Measurements from ENCODE around the gene FBXL7.

FBXL7 gene

DNA sequence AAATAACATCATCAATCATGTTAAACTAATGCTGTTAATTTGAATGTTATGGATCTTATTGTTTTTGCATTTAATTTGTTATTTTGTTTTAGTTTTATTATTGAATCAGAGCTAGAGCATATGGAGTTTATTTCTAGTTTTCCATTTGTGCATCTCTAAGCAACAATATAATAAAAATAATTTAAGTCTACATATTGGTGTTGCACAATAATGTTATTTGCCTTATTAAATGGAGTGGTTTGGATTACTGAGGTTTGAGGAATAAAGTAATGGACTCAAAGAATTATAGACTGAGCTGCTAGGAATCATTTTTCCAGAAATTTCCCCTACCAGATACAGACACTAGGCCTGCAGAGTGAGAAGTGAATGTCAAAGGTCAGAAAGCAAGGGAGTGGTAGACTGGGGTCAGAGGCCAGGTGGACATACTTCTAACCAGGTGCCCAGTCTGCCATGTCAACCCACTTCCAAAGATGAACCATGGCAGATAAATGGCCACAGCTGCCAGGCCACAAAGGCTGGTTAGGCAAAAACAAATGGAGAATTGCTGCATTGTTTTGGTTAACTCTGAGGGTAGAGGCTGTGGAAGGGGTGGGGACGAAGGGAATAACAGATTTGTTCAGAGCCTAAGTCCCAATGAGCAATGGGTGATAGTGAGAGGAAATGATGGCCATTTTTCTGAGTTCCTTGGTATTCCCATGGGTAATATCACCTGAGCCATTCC lies 113.1 kb downstream of the FBXL7 start:
- no peak for DNase-seq (ENCODE audit: low spot score)

DNA sequence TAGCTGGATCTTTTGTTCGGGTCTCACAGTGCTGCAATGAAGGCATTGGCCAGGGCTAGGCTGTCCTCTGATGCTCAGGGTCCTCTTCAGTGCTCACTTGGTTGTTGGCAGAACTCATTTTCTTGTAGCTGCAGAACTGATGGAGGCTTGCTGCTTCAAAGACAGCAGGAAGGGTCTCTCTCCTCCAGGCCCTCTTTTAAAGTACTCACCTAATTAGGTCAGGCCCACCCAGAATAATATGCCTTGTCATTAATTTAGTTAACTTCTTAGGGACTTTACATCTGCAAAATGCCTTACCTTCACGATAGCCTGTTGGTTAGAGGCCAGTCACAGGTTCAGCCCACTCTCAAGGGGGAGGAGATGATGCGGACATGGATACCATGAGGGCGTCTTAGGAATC lies 114.7 kb downstream of the FBXL7 start:
- DNase-seq (ENCODE audit: low spot score), result no peak

DNA sequence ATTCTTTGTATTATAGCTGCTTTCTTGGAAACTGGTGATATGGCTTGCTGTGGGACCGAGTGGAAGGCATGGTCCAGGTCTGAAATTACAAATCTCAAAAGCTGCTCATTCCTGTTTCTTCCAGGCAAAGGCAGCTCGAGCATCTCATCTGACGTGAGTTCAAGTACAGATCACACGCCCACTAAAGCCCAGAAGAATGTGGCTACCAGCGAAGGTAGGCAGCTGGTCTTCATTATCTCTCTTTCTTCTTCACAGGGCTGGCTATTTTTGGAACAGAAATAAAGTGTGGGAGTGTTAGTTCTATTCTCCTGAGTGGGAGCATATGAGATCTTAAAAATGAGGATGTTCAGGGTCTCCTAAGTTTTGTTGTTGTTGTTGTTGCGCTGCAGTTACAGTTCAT lies 115.9 kb downstream of the FBXL7 start:
- DNase-seq (ENCODE audit: low spot score), result no peak

DNA sequence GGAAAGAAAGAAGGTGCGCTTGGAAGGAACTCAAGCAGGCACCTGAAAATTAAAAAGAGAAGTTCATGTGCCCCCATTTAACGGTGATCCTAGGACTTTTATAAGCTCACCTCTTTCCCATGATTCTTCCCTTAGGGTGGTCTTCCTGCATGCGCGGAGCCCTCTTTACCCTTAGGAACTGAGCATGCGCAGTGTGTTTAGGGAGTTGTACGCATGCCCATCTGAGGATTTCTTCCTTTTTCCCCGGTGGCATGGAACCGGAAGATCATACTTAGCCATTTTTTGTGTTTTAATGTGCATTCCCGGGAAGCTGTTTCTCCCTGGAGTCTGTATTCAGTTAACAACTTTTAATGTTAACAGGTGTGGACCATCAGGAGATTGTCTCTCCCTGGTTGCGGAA lies 119.0 kb downstream of the FBXL7 start:
- DNase-seq (ENCODE audit: low spot score), result no peak

DNA sequence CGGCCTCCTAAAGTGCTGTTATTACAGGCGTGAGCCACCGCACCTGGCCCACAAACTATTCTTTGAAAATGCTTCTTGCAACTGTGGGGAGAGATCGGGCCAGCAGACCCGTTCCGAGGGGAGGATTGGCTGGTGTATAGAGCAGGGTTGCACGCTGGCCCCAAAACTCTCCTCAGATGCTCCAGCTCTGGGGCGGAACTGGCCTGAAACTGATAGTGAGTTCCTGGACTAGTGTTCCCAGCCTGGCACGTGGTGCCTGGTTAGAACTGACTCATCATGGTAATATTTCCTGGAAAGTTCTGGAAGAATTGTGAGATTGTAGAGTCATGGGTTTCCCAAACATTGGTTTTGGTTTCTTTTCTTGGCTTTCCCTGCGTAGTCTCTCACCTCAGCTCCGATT lies 120.5 kb downstream of the FBXL7 start:
- no peak for DNase-seq (ENCODE audit: low spot score)

DNA sequence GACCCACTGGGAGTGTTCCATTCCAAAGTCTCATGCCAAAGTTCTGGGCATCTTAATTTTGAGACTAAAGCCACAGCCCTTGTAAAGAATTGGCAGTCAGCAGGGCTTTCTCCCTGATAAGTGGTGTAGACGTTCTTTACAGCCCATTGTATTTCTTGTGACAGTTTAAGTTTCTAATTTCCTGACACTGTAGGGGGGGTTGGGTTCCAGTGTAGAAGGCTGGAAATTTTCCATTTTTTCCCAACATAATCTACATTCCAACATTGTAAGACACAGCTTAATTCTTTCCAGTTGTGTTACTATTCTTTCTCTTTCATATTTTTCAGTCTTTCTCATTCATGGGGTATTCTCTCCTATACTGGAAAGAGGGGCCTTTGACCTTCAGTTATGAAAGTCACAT lies 121.1 kb downstream of the FBXL7 start:
- DNase-seq (ENCODE audit: low spot score), result no peak

DNA sequence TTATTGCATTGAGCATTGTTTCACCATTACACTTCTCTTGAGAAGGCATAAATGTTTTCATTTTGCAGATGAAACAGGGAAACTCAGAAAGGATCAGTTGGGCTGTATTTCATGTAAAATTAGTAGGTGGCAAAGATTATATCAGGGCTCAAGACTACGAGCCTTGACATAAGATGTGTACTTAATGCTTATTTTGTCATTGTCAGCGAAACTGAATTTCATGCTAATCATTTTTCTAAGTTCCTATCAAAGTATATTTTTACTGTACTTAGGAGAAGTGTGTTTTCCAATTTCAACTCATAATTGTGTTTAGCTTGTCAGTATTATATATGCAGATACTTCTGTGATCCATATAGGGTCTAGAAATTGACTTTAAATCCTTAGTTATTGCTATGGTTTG lies 123.8 kb downstream of the FBXL7 start:
- no peak for DNase-seq (ENCODE audit: low spot score)

DNA sequence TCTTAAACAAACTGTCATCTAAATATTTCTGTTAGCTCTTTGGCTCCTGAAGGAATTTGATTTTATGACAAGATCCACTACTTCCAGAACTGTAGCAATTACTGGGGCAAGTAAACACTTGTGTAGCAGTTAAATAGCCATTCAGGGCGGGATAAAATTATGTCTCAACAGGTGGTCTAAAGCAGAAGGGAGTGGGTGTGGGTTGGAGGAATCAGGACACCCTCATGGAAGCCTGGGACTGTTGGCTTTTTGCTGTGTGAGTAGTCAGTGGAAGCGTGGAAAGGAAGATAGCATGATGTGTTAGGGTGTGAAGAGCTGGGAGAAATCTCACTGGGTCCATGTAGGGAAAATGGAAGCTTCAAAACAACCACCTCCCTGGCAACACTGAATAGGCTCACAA lies 127.1 kb downstream of the FBXL7 start:
- DNase-seq (ENCODE audit: low spot score), result no peak

DNA sequence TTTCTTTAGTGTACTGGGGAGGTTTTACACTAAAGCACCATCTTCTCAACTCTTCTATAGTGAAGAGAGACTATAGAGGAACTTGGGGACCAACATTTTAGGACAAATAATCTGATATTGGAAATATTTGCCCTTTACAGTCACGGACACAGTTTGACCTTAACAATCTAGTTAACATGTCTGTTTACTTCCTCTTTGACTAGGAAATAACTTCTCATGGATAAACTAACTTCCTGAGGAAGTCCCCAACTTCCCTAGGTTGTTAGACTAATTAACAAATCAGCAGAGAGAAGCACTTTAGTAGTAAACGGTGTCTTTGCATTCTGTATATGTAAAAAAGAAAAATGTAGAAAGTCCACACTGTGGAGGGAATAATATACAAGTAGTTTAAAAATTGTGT lies 127.7 kb downstream of the FBXL7 start:
- DNase-seq (ENCODE audit: low spot score), result no peak

DNA sequence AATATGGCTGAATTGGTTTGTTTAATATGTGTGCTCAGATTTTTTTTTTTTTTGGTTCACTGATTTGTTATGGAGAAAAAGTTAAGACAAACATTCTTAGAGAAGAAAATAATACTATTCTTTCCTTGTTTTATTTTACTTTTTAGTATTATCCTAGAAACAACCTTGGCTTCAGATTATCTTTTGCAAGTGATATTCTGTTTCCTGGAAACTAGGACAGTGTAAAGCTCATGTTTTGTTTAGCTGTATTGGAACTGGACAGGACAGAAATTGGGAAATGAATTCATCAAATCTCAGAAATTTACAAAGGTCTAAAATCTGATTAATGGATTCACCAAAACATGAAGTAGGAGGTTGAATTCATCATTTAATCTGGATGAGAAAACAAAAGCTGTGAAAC lies 130.5 kb downstream of the FBXL7 start:
- no peak for DNase-seq (ENCODE audit: low spot score)

DNA sequence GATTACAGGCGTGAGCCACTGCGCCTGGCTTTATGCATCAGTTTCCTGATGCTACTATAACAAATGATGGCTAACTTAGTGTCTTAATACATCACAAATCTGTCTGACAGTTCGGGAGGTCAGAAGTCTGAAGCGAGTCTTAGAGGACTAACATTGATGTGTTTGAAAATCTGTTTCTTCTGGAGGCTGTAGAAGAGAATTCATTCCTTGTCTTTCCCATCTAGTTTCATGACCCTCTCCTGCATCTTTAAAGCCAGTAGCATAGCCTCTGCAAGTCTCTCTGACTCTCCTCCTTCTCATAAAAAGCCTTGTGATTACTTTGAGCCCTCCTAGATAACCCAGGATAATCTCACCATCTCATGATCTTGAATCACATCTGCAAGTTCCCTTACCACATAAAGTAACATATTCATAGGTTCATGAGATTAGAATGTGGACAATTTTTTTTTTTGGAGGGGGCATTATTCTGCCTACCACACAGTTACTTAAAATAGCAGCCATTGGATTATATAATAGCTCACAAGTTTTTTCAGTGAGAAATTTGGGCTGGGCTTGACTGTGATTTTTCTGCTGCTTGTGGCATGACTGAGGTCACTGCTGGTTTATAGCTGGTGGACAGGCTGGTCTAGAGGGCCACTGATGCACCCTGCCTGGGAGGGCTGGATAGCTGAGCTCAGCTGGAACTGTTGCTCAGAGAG lies 134.8 kb downstream of the FBXL7 start:
- DNase-seq (ENCODE audit: low spot score), result no peak

DNA sequence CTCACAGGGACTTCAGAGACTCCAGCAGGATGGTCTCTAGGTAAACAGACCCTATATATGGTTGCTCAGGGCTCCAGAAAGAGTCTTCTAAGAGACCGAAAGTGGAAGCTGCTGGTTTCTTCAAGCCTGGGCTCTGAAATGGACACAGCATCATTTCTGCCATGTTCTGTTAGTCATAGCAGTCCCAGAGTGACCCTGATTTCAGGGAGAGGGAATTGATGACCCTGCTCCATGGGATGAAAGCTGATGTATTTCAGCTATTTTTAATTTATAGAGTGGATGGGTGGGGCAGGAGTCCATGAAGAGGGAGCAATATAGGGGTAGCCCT lies 135.3 kb downstream of the FBXL7 start:
- no peak for DNase-seq (ENCODE audit: low spot score)

DNA sequence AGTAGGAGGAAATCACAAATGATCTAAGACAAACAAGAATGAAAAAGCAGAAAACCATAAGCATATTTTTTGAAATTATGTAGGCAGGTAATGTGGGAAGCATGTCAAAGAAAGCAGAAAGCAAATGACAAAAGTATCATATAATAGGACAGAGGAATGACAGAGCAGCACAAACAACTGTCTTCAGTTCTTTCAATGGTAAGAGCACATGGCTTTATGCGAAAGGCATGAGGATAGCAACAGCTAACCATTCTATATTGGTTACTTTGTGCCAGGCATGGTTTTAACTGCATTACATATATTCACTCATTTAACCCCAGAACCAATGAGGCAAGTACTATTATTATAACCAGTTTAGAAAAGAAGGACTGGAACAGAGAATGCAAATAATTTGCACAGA lies 137.4 kb downstream of the FBXL7 start:
- DNase-seq (ENCODE audit: low spot score), result no peak

DNA sequence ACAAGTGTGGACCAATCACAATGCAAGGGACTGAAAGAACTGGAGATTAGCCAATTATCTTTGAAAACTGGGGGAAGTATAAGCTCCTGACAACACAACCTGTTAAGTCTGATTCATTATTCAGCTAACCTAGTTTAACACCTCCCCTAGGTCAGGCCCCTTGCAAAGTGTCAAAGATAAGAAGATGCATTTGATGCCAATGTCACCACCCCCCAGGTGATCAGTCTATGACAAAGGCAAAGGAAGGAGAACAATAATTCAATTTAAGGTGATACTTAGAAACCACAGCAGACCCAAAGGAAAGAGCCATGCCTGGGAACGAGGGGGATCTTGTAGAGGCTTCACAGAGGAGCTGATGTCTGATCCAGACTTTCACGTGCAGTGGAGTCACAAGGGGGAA lies 137.9 kb downstream of the FBXL7 start:
- no peak for DNase-seq (ENCODE audit: low spot score)

DNA sequence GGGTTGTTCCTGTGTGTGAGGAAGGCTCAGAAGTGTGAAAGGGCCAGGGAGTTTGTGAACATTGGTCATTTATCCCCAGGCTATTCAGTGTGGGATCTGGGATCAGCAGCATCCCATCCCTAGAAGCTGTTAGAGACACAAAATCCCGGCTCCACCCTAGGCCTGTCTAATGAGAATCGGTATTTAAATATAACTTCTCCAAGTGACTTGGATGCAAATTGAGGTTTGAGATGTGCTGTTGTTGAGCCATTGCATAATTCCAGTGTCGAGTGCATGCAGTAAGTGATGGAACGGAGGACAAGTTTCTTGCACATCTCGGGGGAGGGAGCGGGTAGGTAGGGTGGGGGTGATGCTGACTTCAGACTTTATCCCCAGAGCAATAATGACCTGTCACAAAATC lies 138.3 kb downstream of the FBXL7 start:
- DNase-seq (ENCODE audit: low spot score), result no peak

DNA sequence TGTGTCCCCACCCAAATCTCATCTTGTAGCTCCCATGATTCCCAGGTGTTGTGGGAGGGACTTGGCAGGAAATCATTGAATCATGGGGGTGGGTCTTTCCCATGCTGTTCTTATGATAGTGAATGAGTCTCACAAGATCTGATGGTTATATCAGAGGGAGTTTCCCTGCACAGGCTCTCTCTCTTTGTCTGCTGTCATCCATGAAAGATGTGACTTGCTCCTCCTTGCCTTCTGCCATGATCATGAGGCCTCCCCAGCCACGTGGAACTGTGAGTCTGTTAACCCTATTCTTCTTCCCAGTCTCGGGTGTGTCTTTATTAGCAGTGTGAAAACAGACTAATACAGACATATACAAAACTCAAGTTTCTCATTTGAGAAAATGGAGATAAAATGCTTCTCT lies 139.3 kb downstream of the FBXL7 start:
- no peak for DNase-seq (ENCODE audit: low spot score)

DNA sequence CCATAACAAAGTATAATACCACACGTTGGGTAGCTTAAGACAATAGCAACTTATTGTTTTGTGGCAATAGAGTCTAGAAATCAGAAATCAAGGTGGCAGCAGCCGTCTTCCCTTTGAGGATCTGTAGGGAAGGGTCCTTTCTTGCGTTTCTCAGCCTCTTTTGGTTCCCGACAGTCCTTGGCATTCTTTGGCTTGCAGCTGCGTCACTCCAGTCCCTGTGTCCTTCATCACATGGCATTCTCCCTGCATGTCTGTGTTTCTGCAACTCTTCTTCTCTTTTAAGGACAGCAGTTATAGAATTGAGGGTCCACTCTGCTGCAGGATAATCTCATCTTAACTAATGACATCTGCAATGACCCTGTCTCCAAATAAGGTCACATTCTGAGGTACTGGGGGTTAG lies 140.1 kb downstream of the FBXL7 start:
- peak; percentile 9 for DNase-seq (ENCODE audit: low spot score)

DNA sequence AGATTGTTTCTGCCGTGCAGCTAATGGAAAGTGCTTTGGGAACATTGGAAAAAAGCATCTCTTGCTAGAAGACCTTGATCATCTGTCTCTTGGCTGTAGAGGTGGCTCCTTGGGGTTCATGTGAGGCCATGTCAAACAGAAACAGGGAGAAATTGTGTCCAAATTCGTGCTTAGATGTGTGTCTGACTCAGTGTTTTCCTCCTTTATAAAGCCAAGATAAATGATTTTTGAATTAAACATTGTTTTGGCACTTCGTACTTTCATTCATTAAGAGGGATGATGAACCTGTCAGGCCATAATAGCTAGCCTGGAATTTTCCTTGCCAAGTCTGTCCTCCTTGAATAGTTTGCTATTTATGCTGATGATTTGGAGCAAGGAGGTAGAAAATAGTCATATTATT lies 143.8 kb downstream of the FBXL7 start:
- DNase-seq (ENCODE audit: low spot score), result no peak

DNA sequence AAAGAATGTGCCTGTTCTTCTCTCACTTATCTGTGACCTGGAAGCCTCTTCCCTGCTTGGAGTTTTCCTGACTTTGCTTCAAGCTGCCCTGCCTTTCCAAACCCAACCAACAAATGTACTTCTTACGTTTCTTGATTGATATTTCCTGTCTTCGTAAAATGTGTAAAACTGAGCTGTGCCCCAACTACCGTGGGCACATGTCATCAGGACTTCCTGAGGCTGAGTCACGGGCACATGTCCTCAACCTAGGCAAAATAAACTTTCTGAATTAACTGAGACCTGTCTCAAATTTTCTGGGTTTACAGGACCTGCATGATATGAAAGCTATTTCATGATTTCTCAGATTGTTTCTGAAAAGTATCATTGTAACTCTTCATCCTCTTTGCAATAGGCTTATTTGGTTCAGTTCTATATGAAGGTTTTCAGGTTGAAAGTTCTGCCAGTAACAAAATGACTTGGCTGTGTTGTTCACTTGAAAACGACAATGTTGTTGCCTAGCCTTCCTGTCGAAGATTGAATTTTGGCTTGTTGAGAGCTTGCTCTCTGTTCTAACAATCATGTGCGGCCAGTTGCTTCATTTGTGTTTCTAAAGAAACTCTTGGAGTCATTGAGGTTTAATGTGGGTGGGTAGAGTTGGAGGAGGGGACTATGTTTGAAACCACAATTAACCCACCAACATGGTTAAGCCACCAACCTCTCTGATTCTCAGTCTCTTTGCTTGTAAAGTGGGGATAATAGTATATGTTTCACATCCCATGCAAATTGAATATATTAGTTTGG lies 145.6 kb downstream of the FBXL7 start:
- DNase-seq (ENCODE audit: low spot score), result no peak

DNA sequence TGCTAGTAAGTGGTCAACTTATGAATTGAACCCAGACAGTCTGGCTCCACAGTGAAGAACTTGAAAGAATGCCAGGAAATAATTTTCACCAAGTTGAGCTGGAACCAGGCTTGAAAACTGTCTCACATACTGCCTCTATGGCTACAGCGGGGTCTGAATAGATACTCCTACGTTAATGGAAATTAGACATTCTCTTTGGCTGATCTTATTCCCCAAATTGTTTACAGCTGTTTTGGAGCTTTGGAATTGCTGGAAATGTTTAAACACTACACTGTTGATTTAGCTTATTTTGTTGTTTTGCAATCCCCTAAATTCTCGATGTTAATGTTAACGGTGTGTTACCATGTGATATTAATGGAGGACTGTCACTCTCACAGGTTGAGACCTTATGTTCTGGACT lies 146.4 kb downstream of the FBXL7 start:
- no peak for DNase-seq (ENCODE audit: low spot score)

DNA sequence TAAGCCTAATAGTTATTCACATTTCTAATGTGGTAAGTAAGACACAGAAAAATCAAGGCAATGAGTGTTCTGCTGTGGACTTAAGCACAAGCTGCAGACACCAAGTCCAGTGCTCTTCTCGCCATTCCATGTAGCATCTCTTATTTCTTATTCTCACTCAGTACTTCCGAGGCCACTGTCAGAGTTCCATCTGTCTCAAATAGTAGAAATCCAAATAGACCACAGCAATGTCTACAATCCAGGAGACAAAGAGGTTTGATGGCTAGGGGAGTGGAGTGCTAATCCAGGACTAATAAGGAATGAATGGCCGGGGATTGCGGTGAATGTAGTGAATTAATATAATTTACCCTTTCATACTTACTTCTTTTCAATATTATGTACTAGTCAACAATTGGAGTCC lies 147.3 kb downstream of the FBXL7 start:
- DNase-seq (ENCODE audit: low spot score), result no peak

DNA sequence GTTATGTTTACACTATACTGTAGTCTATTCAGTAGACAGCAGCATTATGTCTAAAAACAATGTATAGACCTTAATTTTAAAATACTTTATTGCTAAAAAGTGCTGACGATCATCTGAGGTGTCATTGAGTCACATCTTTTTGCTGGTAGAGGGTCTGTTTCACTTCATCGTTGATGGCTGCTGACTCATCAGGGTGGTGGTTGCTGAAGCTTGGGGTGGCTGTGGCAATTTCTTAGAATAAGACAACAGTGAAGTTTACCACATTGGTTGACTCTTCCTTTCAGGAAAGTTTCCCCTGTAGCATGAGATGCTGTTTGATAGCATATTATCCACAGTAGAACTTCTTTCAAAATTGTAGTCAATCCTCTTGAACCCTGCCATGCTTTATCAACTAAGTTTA lies 150.3 kb downstream of the FBXL7 start:
- no peak for DNase-seq (ENCODE audit: low spot score)

DNA sequence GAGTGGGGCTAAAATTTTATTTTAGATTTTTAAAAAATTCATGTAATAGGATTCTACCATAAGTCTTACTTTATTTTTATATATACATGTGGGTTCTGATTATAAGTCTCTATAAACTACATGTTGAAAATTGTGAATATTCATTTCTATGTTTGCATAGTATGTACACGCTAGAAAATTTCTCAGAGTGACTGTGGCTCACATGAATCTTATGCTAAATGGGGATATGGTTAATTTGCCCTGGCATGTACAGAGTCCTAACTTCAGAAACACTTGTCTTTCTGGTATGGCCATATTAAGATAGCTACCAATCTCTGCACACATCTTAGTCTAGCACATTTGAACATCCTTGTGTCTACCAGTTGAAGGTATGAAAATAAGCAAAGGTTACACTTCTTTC lies 154.8 kb downstream of the FBXL7 start:
- DNase-seq (ENCODE audit: low spot score), result no peak

Data from SK-N-DZ (cell line).